Stomach (tissue), 9 donors: ENCODE data around the gene SH2D3C. TPM values are rescaled to one million over a fixed set of nuclear protein-coding genes. Genes with fewer than 3 reads are reported as not detected.

Experiments
- DNase-seq, 2 donors: peaks; one replicate each; pipeline versions ENCODE4 v3.0.0 to v3.0.0-alpha.2; 2013 to 2019
- H3K27ac ChIP-seq, 5 donors: fragments of 200-600 bp in 4 of 5; sonication (generic) in 4 of 5; one replicate each; pipeline ENCODE4 v1.5.1; 2013 to 2019; ENCODE audit warnings: mild to moderate bottlenecking in 1 of 5, moderate library complexity in 1 of 5
- H3K27me3 ChIP-seq, 3 donors: fragments of 200-600 bp; sonication (generic); one replicate each; pipeline ENCODE4 v1.5.1; 2017 to 2019; ENCODE audit warnings: mixed run types in 1 of 3
- H3K36me3 ChIP-seq, 4 donors: fragments of 200-600 bp; sonication (generic); 1 replicate in 3 of 4; 2 replicates in 1 of 4; pipeline ENCODE4 v1.5.1; 2016 to 2019
- H3K4me1 ChIP-seq, 4 donors: fragments of 200-600 bp; sonication (generic); one replicate each; pipeline ENCODE4 v1.5.1; 2016 to 2019
- H3K4me3 ChIP-seq, 4 donors: fragments of 200-600 bp; sonication (generic) in 3 of 4; one replicate each; pipeline ENCODE4 v1.5.1; 2016 to 2019; ENCODE audit warnings: mild to moderate bottlenecking in 1 of 4
- H3K9me3 ChIP-seq, 4 donors: fragments of 200-600 bp; sonication (generic); one replicate each; pipeline ENCODE4 v1.5.1; 2016 to 2019
- CTCF ChIP-seq, 7 experiments: fragments of 450-650 bp in 4 of 7; fragments of 200-600 bp in 3 of 7; sonication (generic) in 3 of 7; IDR thresholded peaks; one replicate each; pipeline ENCODE4 v1.5.1; 2016 to 2019; ENCODE audit warnings: antibody characterized with exemption in 7 of 7, control low read depth in 2 of 7, mild to moderate bottlenecking in 1 of 7
- EP300 ChIP-seq: sonication (generic); formaldehyde crosslinking; IDR thresholded peaks from one replicate; pipeline ENCODE4 v1.6.1; 2017; ENCODE audit warnings: antibody characterized with exemption
- POLR2A ChIP-seq, 4 donors: fragments of 450-650 bp; IDR thresholded peaks; one replicate each; pipeline ENCODE4 v1.6.1; 2016; ENCODE audit warnings: antibody characterized with exemption in 4 of 4, control low read depth in 2 of 4, mild to moderate bottlenecking in 1 of 4, moderate library complexity in 1 of 4
- POLR2AphosphoS5 ChIP-seq, 3 donors: sonication (generic); formaldehyde crosslinking; IDR thresholded peaks; one replicate each; pipeline ENCODE4 v1.6.1; 2016; ENCODE audit warnings: antibody characterized with exemption in 3 of 3
- WGBS, 5 donors: extraction: QIAGEN DNeasy Blood & Tissue Kit in 3 of 5; methylation state at CpG; one replicate each; pipeline versions ENCODE4 v1.1.5 to v1.1.7; 2013 to 2018; 5-methylcytosine and 5-hydroxymethylcytosine counted together
- intact Hi-C: fragments of 100-400 bp; cut with DNase I; formaldehyde crosslinking; loops from one replicate; pipeline ENCODE4 v1.15.1; 2023; ENCODE audit warnings: low total_unique reads
- polyA plus RNA-seq, 3 donors: library from polyadenylated mRNA; stranded (reverse); fragments of 200-250 nt; gene quantifications; one replicate each; pipeline ENCODE4 v1.2.3, GENCODE V29; 2013
- total RNA-seq, 5 donors: library from RNA; depleted of rRNA; stranded (reverse); fragments of >200 nt; gene quantifications; one replicate each; pipeline versions ENCODE4 v1.1.0 to v1.2.3, GENCODE V29; 2014 to 2016
- donor health status: healthy with polysubstance abuse.
- donor health status: Bipolar disorder and iron deficiency.
- donor health status: healthy.

The SH2D3C gene
- total and polyA plus RNA-seq, 8 donors = 1.8 to 38.1 (median 4.5) TPM; not detected in 2

GRCh38 chr9:127815512-127816361 is 37.3 kb upstream of the SH2D3C start:
- intact Hi-C loops = no loop called here
- WGBS, 5 donors = 89 to 90% (median 89%) methylated on average over 17 to 33 of the region's 33 CpGs
- H3K27me3 ChIP-seq = no peaks in the 10 kb centered on the region
- H3K27ac ChIP-seq = no peak overlapping the region
- DNase-seq = no peak
- H3K9me3 ChIP-seq = no peaks in the 10 kb centered on the region
- H3K36me3 ChIP-seq = peaks cover 62 to 99% (median 95%) of the 10 kb centered on the region in 4 donors
- TF ChIP-seq POLR2A (IDR thresholded peaks at IDR 0.05) = no peak
- TF ChIP-seq CTCF (IDR thresholded peaks at IDR 0.05) = no peak
- TF ChIP-seq POLR2AphosphoS5 (IDR thresholded peaks at IDR 0.05) = no peak
- TF ChIP-seq EP300 = no peak
- H3K4me3 ChIP-seq = no peak overlapping the region
- peaks cover 0 to 3% (median 0%) of the 10 kb centered on the region in 4 donors for H3K4me1 ChIP-seq

DNA sequence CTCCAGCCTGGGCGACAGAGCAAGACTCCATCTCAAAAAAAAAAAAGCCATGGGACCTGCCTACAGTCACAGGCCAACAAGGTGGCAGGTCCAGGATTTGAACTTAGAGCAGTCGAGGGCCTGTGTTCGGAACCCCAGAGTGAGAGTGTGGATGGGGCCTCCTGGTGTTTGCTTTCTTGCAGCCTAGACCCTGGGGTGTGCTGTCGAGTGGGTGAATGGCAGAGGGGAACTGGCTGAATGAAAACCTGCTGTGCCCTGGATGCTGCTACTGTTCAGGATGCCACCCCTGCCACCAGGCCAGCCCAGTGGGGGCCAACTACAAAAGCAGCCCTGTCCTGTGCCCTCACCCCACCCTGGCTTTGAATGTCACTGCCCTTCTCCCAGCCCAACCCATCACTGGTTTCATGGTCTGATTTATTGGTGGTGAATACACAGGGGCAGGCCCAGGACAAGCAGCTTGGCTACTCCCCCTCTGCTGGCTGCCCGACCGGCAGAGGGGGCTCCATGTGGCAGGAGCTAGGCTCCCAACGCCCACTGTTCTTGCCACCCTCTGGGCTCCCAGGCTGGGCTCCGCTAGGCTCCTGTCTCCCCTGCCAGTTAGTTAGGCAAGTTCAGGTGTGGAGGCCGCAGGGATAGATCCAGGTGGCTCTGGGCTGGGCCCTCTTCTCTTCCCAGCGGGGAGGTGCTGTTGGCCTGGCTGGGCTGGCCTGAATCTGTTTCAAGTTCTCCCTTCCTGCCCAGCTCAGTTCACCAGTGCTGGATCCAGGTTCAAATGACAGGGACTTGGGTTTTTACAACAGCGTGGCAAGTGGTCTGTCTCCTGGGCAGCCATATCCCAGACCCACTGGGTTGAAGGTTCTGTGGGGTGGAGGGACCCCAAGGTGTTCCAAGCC is 36.4 kb upstream of the SH2D3C start:
- no peak for DNase-seq
- Histone ChIP-seq H3K4me1 (peaks cover 0 to 7% (median 3%) of the 10 kb centered on the region in 4 donors), H3K4me3 (no peak overlapping the region), H3K27me3 (no peaks in the 10 kb centered on the region), H3K27ac (no peak overlapping the region), H3K9me3 (no peaks in the 10 kb centered on the region), H3K36me3 (peaks cover 68 to 100% (median 98%) of the 10 kb centered on the region in 4 donors)
- TF ChIP-seq EP300 (no peak), POLR2A (IDR thresholded peaks at IDR 0.05) (no peak), POLR2AphosphoS5 (IDR thresholded peaks at IDR 0.05) (no peak), CTCF (IDR thresholded peaks at IDR 0.05) (no peak)
- intact Hi-C loops = no loop called here
- WGBS, 5 donors = 87 to 92% (median 89%) methylated on average over 8 to 11 of the region's 11 CpGs

DNA sequence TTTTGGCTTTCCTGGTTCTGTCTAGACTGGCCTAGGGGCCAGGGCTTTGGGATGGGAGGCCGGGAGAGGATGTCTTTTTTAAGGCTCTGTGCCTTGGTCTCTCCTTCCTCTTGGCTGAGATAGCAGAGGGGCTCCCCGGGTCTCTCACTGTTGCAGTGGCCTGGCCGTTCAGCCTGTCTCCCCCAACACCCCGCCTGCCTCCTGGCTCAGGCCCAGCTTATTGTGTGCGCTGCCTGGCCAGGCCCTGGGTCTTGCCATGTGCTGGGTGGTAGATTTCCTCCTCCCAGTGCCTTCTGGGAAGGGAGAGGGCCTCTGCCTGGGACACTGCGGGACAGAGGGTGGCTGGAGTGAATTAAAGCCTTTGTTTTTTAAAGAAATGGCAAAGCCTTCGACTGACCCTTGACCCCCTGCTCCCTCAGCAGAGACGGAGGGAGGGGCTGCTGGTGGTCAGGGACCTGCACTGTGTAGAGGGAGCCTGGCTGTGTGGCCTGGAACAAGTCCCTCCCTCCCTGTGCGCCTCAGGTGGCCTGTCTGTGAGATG is 35.3 kb upstream of the SH2D3C start:
- Histone ChIP-seq H3K4me1 (peaks cover 7 to 18% (median 13%) of the 10 kb centered on the region in 4 donors), H3K9me3 (no peaks in the 10 kb centered on the region), H3K36me3 (peaks cover 59 to 99% (median 96%) of the 10 kb centered on the region in 4 donors), H3K27ac (no peak overlapping the region), H3K27me3 (no peaks in the 10 kb centered on the region), H3K4me3 (no peak overlapping the region)
- intact Hi-C loops = no loop called here
- no peak for DNase-seq
- TF ChIP-seq EP300 = no peak
- TF ChIP-seq POLR2AphosphoS5 (IDR thresholded peaks at IDR 0.05) = no peak
- TF ChIP-seq CTCF (IDR thresholded peaks at IDR 0.05) = no peak
- no peak for TF ChIP-seq POLR2A (IDR thresholded peaks at IDR 0.05)
- 59 to 71% (median 66%) methylated on average over 5 to 9 of the region's 9 CpGs for WGBS, 5 donors
